HCT116 (cell line): ENCODE results near the gene MIER2. TPM values are rescaled to one million over a fixed set of nuclear protein-coding genes. Genes with fewer than 3 reads are reported as not detected.
"Not testable (repeated sequence)": the region's sequence is repeated elsewhere in the genome, so short reads cannot be mapped to it uniquely, and the experiment has no call there.

Experiments
- ATAC-seq: fragments of 200-7000 bp; cut with Tn5 transposase; 2 replicates; pipeline ENCODE4 v1.9.1; 2020; ENCODE audit warnings: mild to moderate bottlenecking, moderate library complexity
- BruUV-seq: library from RNA; stranded (reverse); fragments of 400-500 nt; replicated peaks from 2 replicates; lab custom pipeline; 2021; lab: Mats Ljungman, UMichigan
- CTCF ChIA-PET: fragments of 300-600 bp; sonication (Branson Sonifier 250); formaldehyde crosslinking; loops from one replicate; lab custom pipeline; 2021; ENCODE audit warnings: antibody characterized with exemption; lab: Charles Lee
- POLR2A ChIA-PET: fragments of 300-600, 350-600 bp; sonication (Branson Sonifier 250); formaldehyde crosslinking; loops from one replicate; lab custom pipeline; 2021; ENCODE audit warnings: antibody characterized with exemption; lab: Charles Lee
- RAD21 ChIA-PET, 2 experiments: fragments of 300-600 bp; sonication (Branson Sonifier 250); formaldehyde crosslinking; loops; one replicate each; lab custom pipeline; 2023; ENCODE audit warnings: low total read pairs in 2 of 2; ENCODE audit not compliant: uncharacterized antibody in 2 of 2, unreplicated experiment in 2 of 2, low non-redundant PET in 1 of 2; lab: Charles Lee
- DNase-seq: peaks from one replicate; pipeline ENCODE4 v3.0.0-alpha.2; 2010; ENCODE audit warnings: low read depth, low spot score
- H2AFZ ChIP-seq: fragments of 200-600 bp; shearing (Covaris generic), sonication (generic); 2 replicates; pipeline ENCODE4 v1.6.1; 2017; ENCODE audit warnings: low read depth, mixed run types, mixed read lengths, antibody characterized with exemption, low read length; ENCODE audit not compliant: poor library complexity, severe bottlenecking
- H3K27ac ChIP-seq: 2 replicates; pipeline ENCODE4 v1.5.1; 2012; ENCODE audit warnings: low read depth, low read length
- H3K27me3 ChIP-seq: fragments of 200-600 bp; sonication (generic); 2 replicates; pipeline ENCODE4 v1.6.1; 2016; ENCODE audit warnings: mixed run types, low read length, mixed read lengths; ENCODE audit not compliant: insufficient read depth
- H3K36me3 ChIP-seq, 2 experiments: fragments of 200-500 bp in 1 of 2; fragments of 200-600 bp in 1 of 2; sonication (Bioruptor generic) in 1 of 2; sonication (generic) in 1 of 2; 2 replicates each; pipeline versions ENCODE4 v1.5.1 to v1.6.1; 2014 to 2016; ENCODE audit warnings: low read length in 2 of 2, inconsistent platforms in 1 of 2, mixed read lengths in 1 of 2, mixed run types in 1 of 2; ENCODE audit not compliant: insufficient read depth in 2 of 2, control insufficient read depth in 1 of 2
- H3K4me1 ChIP-seq, 2 experiments: fragments of 200-600 bp in 1 of 2; sonication (generic) in 1 of 2; 2 replicates each; pipeline versions ENCODE4 v1.5.1 to v1.6.1; 2012 to 2017; ENCODE audit warnings: low read length in 2 of 2, inconsistent platforms in 1 of 2, mild to moderate bottlenecking in 1 of 2, mixed read lengths in 1 of 2, mixed run types in 1 of 2, moderate library complexity in 1 of 2; ENCODE audit not compliant: insufficient read depth in 2 of 2, control insufficient read depth in 1 of 2
- H3K4me2 ChIP-seq: fragments of 200-600 bp; sonication (generic); 2 replicates; pipeline ENCODE4 v1.6.1; 2017; ENCODE audit warnings: mixed run types, low read length, mixed read lengths
- H3K4me3 ChIP-seq, 2 experiments: fragments of 200-600 bp in 1 of 2; sonication (generic) in 1 of 2; replicated peaks in 1 of 2; 2 replicates each; pipeline ENCODE4 v1.5.1; 2011 to 2016; ENCODE audit warnings: low read length in 2 of 2, control low read depth in 1 of 2, low read depth in 1 of 2, mild to moderate bottlenecking in 1 of 2, mixed read lengths in 1 of 2, mixed run types in 1 of 2
- H3K79me2 ChIP-seq: fragments of 200-600 bp; sonication (generic); 2 replicates; pipeline ENCODE4 v1.6.1; 2017; ENCODE audit warnings: mild to moderate bottlenecking, mixed run types, low read length, moderate library complexity, mixed read lengths; ENCODE audit not compliant: insufficient read depth
- H3K9ac ChIP-seq: fragments of 200-600 bp; sonication (generic); 2 replicates; pipeline ENCODE4 v1.6.1; 2016; ENCODE audit warnings: low read length, mixed read lengths
- H3K9me2 ChIP-seq: fragments of 200-600 bp; sonication (generic), shearing (Covaris generic); 2 replicates; pipeline ENCODE4 v1.6.1; 2017; ENCODE audit warnings: mixed run types, mild to moderate bottlenecking, moderate library complexity; ENCODE audit not compliant: insufficient read depth
- H3K9me3 ChIP-seq, 2 experiments: fragments of 200-500 bp in 1 of 2; fragments of 200-600 bp in 1 of 2; sonication (Bioruptor generic) in 1 of 2; sonication (generic) in 1 of 2; 2 replicates each; pipeline ENCODE4 v1.6.1; 2014 to 2017; ENCODE audit warnings: low read length in 2 of 2, mixed read lengths in 2 of 2, inconsistent platforms in 1 of 2, low read depth in 1 of 2, mild to moderate bottlenecking in 1 of 2, mixed run types in 1 of 2, moderate library complexity in 1 of 2; ENCODE audit not compliant: control insufficient read depth in 1 of 2, insufficient read depth in 1 of 2
- H4K20me1 ChIP-seq: fragments of 200-600 bp; sonication (generic), shearing (Covaris generic); 2 replicates; pipeline ENCODE4 v1.6.1; 2017; ENCODE audit warnings: mixed run types, mild to moderate bottlenecking, moderate library complexity; ENCODE audit not compliant: insufficient read depth
- CBX3 ChIP-seq: IDR thresholded peaks from 2 replicates; pipeline ENCODE4 v1.6.1; 2012; ENCODE audit warnings: low read depth
- CEBPB ChIP-seq: IDR thresholded peaks from 2 replicates; pipeline ENCODE4 v1.6.1; 2012; ENCODE audit warnings: low read depth
- EGR1 ChIP-seq: IDR thresholded peaks from 2 replicates; pipeline ENCODE4 v1.6.1; 2012; ENCODE audit warnings: low read depth
- EZH2 ChIP-seq: fragments of 200-600 bp; sonication (generic); IDR thresholded peaks from 2 replicates; pipeline ENCODE4 v1.6.1; 2017; ENCODE audit warnings: antibody characterized with exemption, mixed run types
- EZH2phosphoT487 ChIP-seq: fragments of 200-600 bp; IDR thresholded peaks from 2 replicates; pipeline ENCODE4 v1.6.1; 2018; ENCODE audit warnings: antibody characterized with exemption, borderline replicate concordance
- FOSL1 ChIP-seq: IDR thresholded peaks from 2 replicates; pipeline ENCODE4 v1.6.1; 2012; ENCODE audit warnings: low read depth
- JUND ChIP-seq: IDR thresholded peaks from 2 replicates; pipeline ENCODE4 v1.6.1; 2012
- RAD21 ChIP-seq: IDR thresholded peaks from 2 replicates; pipeline ENCODE4 v1.6.1; 2012; ENCODE audit warnings: low read depth, mild to moderate bottlenecking
- SP1 ChIP-seq: IDR thresholded peaks from 2 replicates; pipeline ENCODE4 v1.6.1; 2012; ENCODE audit warnings: low read depth
- TCF7L2 ChIP-seq: IDR thresholded peaks from 2 replicates; pipeline ENCODE4 v1.7.0; 2011; ENCODE audit warnings: borderline replicate concordance, inconsistent platforms; ENCODE audit not compliant: insufficient read depth, insufficient read length; ENCODE audit errors: extremely low read depth
- YY1 ChIP-seq: IDR thresholded peaks from 2 replicates; pipeline ENCODE4 v1.6.1; 2011; ENCODE audit warnings: low read length, low read depth, moderate library complexity, mild to moderate bottlenecking; ENCODE audit not compliant: insufficient replicate concordance; ENCODE audit errors: extremely low read depth
- ZBTB33 ChIP-seq: IDR thresholded peaks from 2 replicates; pipeline ENCODE4 v1.6.1; 2011; ENCODE audit warnings: mild to moderate bottlenecking, low read length, moderate library complexity; ENCODE audit not compliant: insufficient replicate concordance; ENCODE audit errors: extremely low read depth
- ZNF274 ChIP-seq: fragments of 200-500 bp; sonication (Bioruptor generic); IDR thresholded peaks from 2 replicates; pipeline ENCODE4 v1.6.1; 2014; ENCODE audit warnings: mild to moderate bottlenecking, low read depth, low read length, inconsistent platforms
- intact Hi-C: fragments of 100-400 bp; cut with micrococcal nuclease; formaldehyde crosslinking; loops from 2 replicates; pipeline ENCODE4 v1.10.0; 2022
- total RNA-seq: library from RNA; stranded (reverse); gene quantifications from one replicate; pipeline ENCODE4 v1.2.1, GENCODE V29; 2021; ENCODE audit not compliant: unreplicated experiment
- TF ChIP-seq, protein P1 (sequence below), 3 experiments: fragments of 200-600 bp in 1 of 3; sonication (generic) in 1 of 3; IDR thresholded peaks in 2 of 3; conservative IDR thresholded peaks in 1 of 3; 2 replicates each; pipeline ENCODE4 v1.5.1; 2012 to 2017; ENCODE audit warnings: low read depth in 2 of 3, low read length in 2 of 3, antibody characterized with exemption in 1 of 3, borderline replicate concordance in 1 of 3, control low read depth in 1 of 3, mild to moderate bottlenecking in 1 of 3, mixed read lengths in 1 of 3, mixed run types in 1 of 3, moderate library complexity in 1 of 3; ENCODE audit not compliant: insufficient read depth in 1 of 3
- TF ChIP-seq, protein P2 (sequence below): IDR thresholded peaks from 2 replicates; pipeline ENCODE4 v1.6.1; 2012

MIER2 gene
- total RNA-seq, 1 experiment from 2014 or later: 41.5 TPM

- no peak for DNase-seq
- no peak overlapping the region for H3K4me3 ChIP-seq
- H4K20me1 ChIP-seq: no peaks in the 10 kb centered on the region
- no peak for ATAC-seq
- H3K9me2 ChIP-seq: no peaks in the 10 kb centered on the region
- H3K4me2 ChIP-seq: no peak overlapping the region
- no peaks in the 10 kb centered on the region for H3K79me2 ChIP-seq
- no peak overlapping the region for H3K9ac ChIP-seq
- RAD21 ChIA-PET: no interaction called here
- H3K27ac ChIP-seq: no peak overlapping the region
- H3K4me1 ChIP-seq: no peaks in the 10 kb centered on the region
- H3K27me3 ChIP-seq: no peaks in the 10 kb centered on the region
- H2AFZ ChIP-seq: no peak overlapping the region
- no peak for TF ChIP-seq EGR1
- TF ChIP-seq FOSL1: no peak
- no peak for TF ChIP-seq CBX3
- no peak for TF ChIP-seq SP1
- TF ChIP-seq ZNF274: no peak
- no peak for TF ChIP-seq EZH2
- TF ChIP-seq EZH2phosphoT487: no peak
- TF ChIP-seq TCF7L2: no peak
- TF ChIP-seq, protein P1, sequence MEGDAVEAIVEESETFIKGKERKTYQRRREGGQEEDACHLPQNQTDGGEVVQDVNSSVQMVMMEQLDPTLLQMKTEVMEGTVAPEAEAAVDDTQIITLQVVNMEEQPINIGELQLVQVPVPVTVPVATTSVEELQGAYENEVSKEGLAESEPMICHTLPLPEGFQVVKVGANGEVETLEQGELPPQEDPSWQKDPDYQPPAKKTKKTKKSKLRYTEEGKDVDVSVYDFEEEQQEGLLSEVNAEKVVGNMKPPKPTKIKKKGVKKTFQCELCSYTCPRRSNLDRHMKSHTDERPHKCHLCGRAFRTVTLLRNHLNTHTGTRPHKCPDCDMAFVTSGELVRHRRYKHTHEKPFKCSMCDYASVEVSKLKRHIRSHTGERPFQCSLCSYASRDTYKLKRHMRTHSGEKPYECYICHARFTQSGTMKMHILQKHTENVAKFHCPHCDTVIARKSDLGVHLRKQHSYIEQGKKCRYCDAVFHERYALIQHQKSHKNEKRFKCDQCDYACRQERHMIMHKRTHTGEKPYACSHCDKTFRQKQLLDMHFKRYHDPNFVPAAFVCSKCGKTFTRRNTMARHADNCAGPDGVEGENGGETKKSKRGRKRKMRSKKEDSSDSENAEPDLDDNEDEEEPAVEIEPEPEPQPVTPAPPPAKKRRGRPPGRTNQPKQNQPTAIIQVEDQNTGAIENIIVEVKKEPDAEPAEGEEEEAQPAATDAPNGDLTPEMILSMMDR (IDR thresholded peaks at IDR 0.05 in 2 of 3, conservative IDR thresholded peaks at IDR 0.05 in 1 of 3; ENCODE audit: borderline replicate concordance in 1 of 3, insufficient read depth in 1 of 3, low read depth in 2 of 3, low read length in 2 of 3): no peak
- TF ChIP-seq ZBTB33: no peak
- no peak for TF ChIP-seq YY1
- TF ChIP-seq RAD21: no peak
- TF ChIP-seq, protein P2, sequence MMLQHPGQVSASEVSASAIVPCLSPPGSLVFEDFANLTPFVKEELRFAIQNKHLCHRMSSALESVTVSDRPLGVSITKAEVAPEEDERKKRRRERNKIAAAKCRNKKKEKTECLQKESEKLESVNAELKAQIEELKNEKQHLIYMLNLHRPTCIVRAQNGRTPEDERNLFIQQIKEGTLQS: no peak
- no peak for TF ChIP-seq CEBPB
- TF ChIP-seq JUND: no peak
- no peaks in the 10 kb centered on the region for H3K36me3 ChIP-seq
- POLR2A ChIA-PET: no interaction called here
- H3K9me3 ChIP-seq: no peaks in the 10 kb centered on the region
- CTCF ChIA-PET: no interaction called here
- intact Hi-C loops: loop anchor here (10.0 kb wide), 1 partner anchor 117 kb away; the partner anchor contains the start of gene TPGS1
- no TSS peak for BruUV-seq
Observed at GRCh38 chr19:387777-388176, 43.2 kb upstream of the MIER2 start.

GRCh38 chr19:386632-387301 is 42.2 kb upstream of the MIER2 start:
- ATAC-seq, H3K9me3 ChIP-seq, BruUV-seq, H3K36me3 ChIP-seq, H2AFZ ChIP-seq, POLR2A ChIA-PET, H3K79me2 ChIP-seq, H3K9me2 ChIP-seq, H3K9ac ChIP-seq, H3K27me3 ChIP-seq, H3K27ac ChIP-seq, RAD21 ChIA-PET, DNase-seq, H3K4me3 ChIP-seq, CTCF ChIA-PET, H3K4me1 ChIP-seq, H4K20me1 ChIP-seq, H3K4me2 ChIP-seq: not testable (repeated sequence)
- intact Hi-C loops: loop anchor here (10.0 kb wide), 1 partner anchor 118 kb away; the partner anchor contains the start of gene TPGS1
